ENCODE results near the gene KEL. TPM values are rescaled to one million over a fixed set of nuclear protein-coding genes. Genes with fewer than 3 reads are reported as not detected.
"Not testable (repeated sequence)": the region's sequence is repeated elsewhere in the genome, so short reads cannot be mapped to it uniquely, and the experiment has no call there.

Gene KEL
- total RNA-seq, 1 donor = not detected

DNA sequence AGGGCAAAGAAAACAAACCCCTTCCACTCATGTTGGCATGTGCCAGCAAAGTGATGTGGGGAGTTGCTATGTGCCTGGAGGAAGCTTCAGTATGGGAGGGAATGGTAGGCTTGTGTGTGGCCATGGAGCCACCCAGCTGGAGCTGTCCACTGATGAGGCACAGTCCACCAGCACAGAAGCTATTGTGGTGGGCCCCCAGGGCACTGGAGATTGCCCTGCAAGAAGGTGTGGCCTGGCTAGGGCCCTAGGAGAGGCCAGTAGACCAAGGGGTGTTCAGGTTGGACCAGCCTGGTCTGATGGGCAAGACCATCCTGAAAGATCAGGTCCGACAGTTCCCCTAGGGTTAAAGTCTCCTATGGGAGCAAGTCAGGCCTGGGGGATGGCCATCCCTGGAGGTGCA, 22.1 kb upstream of the KEL start:
- TF ChIP-seq CTCF (IDR thresholded peaks at IDR 0.05; ENCODE audit: extremely low read depth, low read depth, low read length) = no peak
- no peaks in the 10 kb centered on the region for H3K36me3 ChIP-seq (ENCODE audit: insufficient read depth, low read length)
- no peak overlapping the region for H3K27ac ChIP-seq (ENCODE audit: low read depth, low read length)
- H3K4me1 ChIP-seq (ENCODE audit: insufficient read depth, low read length) = no peaks in the 10 kb centered on the region
- H4K20me1 ChIP-seq (ENCODE audit: insufficient read depth, low read length) = no peaks in the 10 kb centered on the region
- H3K4me2 ChIP-seq (ENCODE audit: insufficient read depth, low read length) = no peak overlapping the region
- no peak overlapping the region for H3K4me3 ChIP-seq (ENCODE audit: insufficient read depth, low read length)
- no peaks in the 10 kb centered on the region for H3K9me3 ChIP-seq (ENCODE audit: low read depth, low read length)
- no peak overlapping the region for H2AFZ ChIP-seq (ENCODE audit: low read length)
- H3K27me3 ChIP-seq (ENCODE audit: insufficient read depth, low read length) = no peaks in the 10 kb centered on the region
- DNase-seq (ENCODE audit: insufficient read length, low spot score, missing footprints) = no peak
- H3K79me2 ChIP-seq (ENCODE audit: insufficient read depth, low read length) = no peaks in the 10 kb centered on the region

- Histone ChIP-seq H3K27ac (ENCODE audit: low read depth, low read length) (no peak overlapping the region), H3K79me2 (ENCODE audit: insufficient read depth, low read length) (no peaks in the 10 kb centered on the region), H3K27me3 (ENCODE audit: insufficient read depth, low read length) (no peaks in the 10 kb centered on the region), H3K4me3 (ENCODE audit: insufficient read depth, low read length) (no peak overlapping the region), H4K20me1 (ENCODE audit: insufficient read depth, low read length) (no peaks in the 10 kb centered on the region), H3K4me1 (ENCODE audit: insufficient read depth, low read length) (no peaks in the 10 kb centered on the region), H3K4me2 (ENCODE audit: insufficient read depth, low read length) (no peak overlapping the region), H3K9me3 (ENCODE audit: low read depth, low read length) (no peaks in the 10 kb centered on the region), H2AFZ (ENCODE audit: low read length) (no peak overlapping the region), H3K36me3 (ENCODE audit: insufficient read depth, low read length) (no peaks in the 10 kb centered on the region)
- no peak for TF ChIP-seq CTCF (IDR thresholded peaks at IDR 0.05; ENCODE audit: extremely low read depth, low read depth, low read length)
- DNase-seq (ENCODE audit: insufficient read length, low spot score, missing footprints) = no peak
Observed at GRCh38 chr7:142983825-142984224, 21.7 kb upstream of the KEL start.

DNA sequence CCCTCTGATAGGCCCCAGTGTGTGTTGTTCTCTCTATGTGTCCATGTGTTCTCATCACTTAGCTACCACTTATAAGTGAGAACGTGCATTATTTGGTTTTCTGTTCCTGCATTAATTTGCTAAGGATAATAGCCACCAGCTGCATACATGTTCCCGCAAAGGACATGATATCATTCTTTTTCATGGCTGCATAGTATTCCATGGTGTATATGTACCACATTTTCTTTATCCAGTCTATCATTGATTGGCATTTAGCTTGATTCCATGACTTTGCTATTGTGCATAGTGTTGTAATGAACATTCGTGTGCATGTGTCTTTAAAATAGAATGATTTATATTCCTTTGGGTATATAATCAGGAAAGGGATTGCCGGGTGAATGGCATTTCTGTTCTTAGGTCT, 16.2 kb upstream of the KEL start:
- not testable (repeated sequence) for DNase-seq (ENCODE audit: insufficient read length, low spot score, missing footprints); H3K27ac ChIP-seq (ENCODE audit: low read depth, low read length); H4K20me1 ChIP-seq (ENCODE audit: insufficient read depth, low read length); H3K4me3 ChIP-seq (ENCODE audit: insufficient read depth, low read length); H3K36me3 ChIP-seq (ENCODE audit: insufficient read depth, low read length); H3K4me1 ChIP-seq (ENCODE audit: insufficient read depth, low read length); H3K79me2 ChIP-seq (ENCODE audit: insufficient read depth, low read length); H3K9me3 ChIP-seq (ENCODE audit: low read depth, low read length); H3K27me3 ChIP-seq (ENCODE audit: insufficient read depth, low read length); H3K4me2 ChIP-seq (ENCODE audit: insufficient read depth, low read length); H2AFZ ChIP-seq (ENCODE audit: low read length)

DNA sequence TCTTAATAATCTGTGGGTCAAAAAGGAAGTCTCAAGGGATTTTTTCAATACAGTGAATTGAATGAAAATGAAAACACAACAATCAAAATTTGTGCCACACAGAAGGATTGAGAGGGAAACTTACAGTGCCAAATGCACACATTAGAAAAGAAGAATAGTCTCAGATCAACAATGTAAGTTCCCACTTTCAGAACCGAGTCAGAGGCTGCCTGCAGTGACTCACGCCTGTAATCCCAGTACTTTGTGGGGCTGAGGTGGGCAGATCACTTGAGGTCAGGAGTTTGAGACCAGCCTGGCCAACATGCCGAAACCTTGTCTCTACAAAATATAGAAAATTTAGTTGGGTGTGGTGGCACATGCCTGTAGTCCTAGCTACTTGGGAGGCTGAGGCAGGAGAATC, 12.5 kb upstream of the KEL start:
- Histone ChIP-seq H3K27ac (ENCODE audit: low read depth, low read length) (no peak overlapping the region), H3K9me3 (ENCODE audit: low read depth, low read length) (no peaks in the 10 kb centered on the region), H3K4me1 (ENCODE audit: insufficient read depth, low read length) (no peaks in the 10 kb centered on the region), H3K27me3 (ENCODE audit: insufficient read depth, low read length) (no peaks in the 10 kb centered on the region), H3K4me3 (ENCODE audit: insufficient read depth, low read length) (no peak overlapping the region), H3K4me2 (ENCODE audit: insufficient read depth, low read length) (no peak overlapping the region), H3K79me2 (ENCODE audit: insufficient read depth, low read length) (no peaks in the 10 kb centered on the region), H2AFZ (ENCODE audit: low read length) (no peak overlapping the region), H4K20me1 (ENCODE audit: insufficient read depth, low read length) (no peaks in the 10 kb centered on the region), H3K36me3 (ENCODE audit: insufficient read depth, low read length) (no peaks in the 10 kb centered on the region)
- TF ChIP-seq CTCF (IDR thresholded peaks at IDR 0.05; ENCODE audit: extremely low read depth, low read depth, low read length) = no peak
- DNase-seq (ENCODE audit: insufficient read length, low spot score, missing footprints) = no peak

DNA sequence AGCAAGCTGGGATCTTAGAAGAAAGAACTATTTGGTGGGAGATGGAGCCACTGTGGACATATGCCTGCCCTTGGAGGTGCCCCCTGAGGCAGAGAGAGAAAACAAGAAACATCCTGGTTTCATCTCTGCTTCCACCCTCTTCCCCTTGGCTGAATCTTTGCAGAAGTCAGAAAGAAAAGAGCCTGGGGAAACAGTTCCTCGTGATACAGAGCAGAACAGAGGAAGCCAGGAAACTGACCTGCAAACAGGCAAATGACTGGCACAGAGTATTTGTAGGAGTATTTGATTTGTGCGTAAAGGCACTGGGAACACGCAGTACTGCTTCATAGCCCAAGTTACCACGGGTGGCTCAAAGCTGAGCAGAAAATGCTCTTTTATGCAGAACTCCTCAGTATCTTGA, 7.0 kb upstream of the KEL start:
- Histone ChIP-seq H3K27ac (ENCODE audit: low read depth, low read length) (no peak overlapping the region), H3K4me2 (ENCODE audit: insufficient read depth, low read length) (no peak overlapping the region), H4K20me1 (ENCODE audit: insufficient read depth, low read length) (no peaks in the 10 kb centered on the region), H3K4me1 (ENCODE audit: insufficient read depth, low read length) (no peaks in the 10 kb centered on the region), H3K36me3 (ENCODE audit: insufficient read depth, low read length) (no peaks in the 10 kb centered on the region), H3K9me3 (ENCODE audit: low read depth, low read length) (no peaks in the 10 kb centered on the region), H3K4me3 (ENCODE audit: insufficient read depth, low read length) (no peak overlapping the region), H3K79me2 (ENCODE audit: insufficient read depth, low read length) (no peaks in the 10 kb centered on the region), H2AFZ (ENCODE audit: low read length) (no peak overlapping the region), H3K27me3 (ENCODE audit: insufficient read depth, low read length) (no peaks in the 10 kb centered on the region)
- TF ChIP-seq CTCF (IDR thresholded peaks at IDR 0.05; ENCODE audit: extremely low read depth, low read depth, low read length) = no peak
- DNase-seq (ENCODE audit: insufficient read length, low spot score, missing footprints) = no peak
